Suprapubic skin (tissue), 4 donors: ENCODE results near the gene SGO2.

Source experiments
- CTCF ChIP-seq, 2 donors: fragments of 200-600 bp in 1 of 2; fragments of 450-650 bp in 1 of 2; sonication (generic) in 1 of 2; IDR thresholded peaks; one replicate each; pipeline ENCODE4 v1.5.1; 2016 to 2019; ENCODE audit warnings: antibody characterized with exemption in 2 of 2, mild to moderate bottlenecking in 1 of 2, moderate library complexity in 1 of 2
- EP300 ChIP-seq: sonication (generic); formaldehyde crosslinking; IDR thresholded peaks from one replicate; pipeline ENCODE4 v1.6.1; 2017; ENCODE audit warnings: antibody characterized with exemption
- POLR2A ChIP-seq, 2 donors: fragments of 450-650 bp; IDR thresholded peaks; one replicate each; pipeline ENCODE4 v1.6.1; 2017; ENCODE audit warnings: antibody characterized with exemption in 2 of 2, mild to moderate bottlenecking in 2 of 2, moderate library complexity in 2 of 2
- POLR2AphosphoS5 ChIP-seq, 3 donors: sonication (generic); formaldehyde crosslinking; IDR thresholded peaks; one replicate each; pipeline ENCODE4 v1.6.1; 2017; ENCODE audit warnings: antibody characterized with exemption in 3 of 3

- no peak for TF ChIP-seq CTCF (IDR thresholded peaks at IDR 0.05)
- no peak for TF ChIP-seq EP300
- no peak for TF ChIP-seq POLR2A (IDR thresholded peaks at IDR 0.05)
- TF ChIP-seq POLR2AphosphoS5 (IDR thresholded peaks at IDR 0.05), result no peak
Measured at GRCh38 chr2:200624026-200624425, 98.0 kb downstream of the SGO2 start.
